GM12875 (cell line): ENCODE data around the gene LRP8.

Experiments
- H3K4me3 ChIP-seq: one replicate; pipeline ENCODE4 v1.5.1; 2011; ENCODE audit warnings: low read depth, low read length, control low read depth
- CTCF ChIP-seq: IDR thresholded peaks from 2 replicates; pipeline ENCODE4 v1.5.1; 2011; ENCODE audit warnings: low read depth, mild to moderate bottlenecking, control low read depth, inconsistent platforms, low read length, moderate library complexity, borderline replicate concordance; ENCODE audit not compliant: insufficient read depth

LRP8 gene

GRCh38 chr1:53295726-53296116 lies 32.1 kb downstream of the LRP8 start:
- TF ChIP-seq CTCF = no peak
- no peak overlapping the region for H3K4me3 ChIP-seq

- H3K4me3 ChIP-seq = no peak overlapping the region
- no peak for TF ChIP-seq CTCF
Observed at GRCh38 chr1:53295295-53295694, 32.6 kb downstream of the LRP8 start.

GRCh38 chr1:53294567-53294966 lies 33.3 kb downstream of the LRP8 start:
- no peak overlapping the region for H3K4me3 ChIP-seq
- no peak for TF ChIP-seq CTCF

- no peak for TF ChIP-seq CTCF
- H3K4me3 ChIP-seq = no peak overlapping the region
Observed at GRCh38 chr1:53294061-53294460, 33.8 kb downstream of the LRP8 start.

- no peak overlapping the region for H3K4me3 ChIP-seq
- TF ChIP-seq CTCF = no peak
Observed at GRCh38 chr1:53293123-53293522, 34.7 kb downstream of the LRP8 start.

GRCh38 chr1:53292690-53293089 lies 35.2 kb downstream of the LRP8 start:
- H3K4me3 ChIP-seq = no peak overlapping the region
- TF ChIP-seq CTCF = no peak

- no peak overlapping the region for H3K4me3 ChIP-seq
- TF ChIP-seq CTCF = no peak
Observed at GRCh38 chr1:53291574-53291973, 36.3 kb downstream of the LRP8 start.
